Activated T-cell treated with anti-CD3 and anti-CD28 coated beads, Interleukin-2, amount 50 U/mL, for 24 hours (primary cell): ENCODE results near the gene GSE1.

Experiments used
- DNase-seq: peaks from one replicate; pipeline ENCODE4 v3.0.0-alpha.2; 2020
- H3K27ac Mint-ChIP-seq: 2 replicates; pipeline ENCODE4 v1.8.0; 2020; ENCODE audit warnings: mild to moderate bottlenecking, mixed read lengths
- H3K27me3 Mint-ChIP-seq: 2 replicates; pipeline ENCODE4 v1.8.0; 2020; ENCODE audit warnings: mixed read lengths
- H3K36me3 Mint-ChIP-seq: 2 replicates; pipeline ENCODE4 v1.8.0; 2020; ENCODE audit warnings: low read depth, mixed read lengths
- H3K4me1 Mint-ChIP-seq: 2 replicates; pipeline ENCODE4 v1.8.0; 2020; ENCODE audit warnings: low read depth, mixed read lengths
- H3K4me3 Mint-ChIP-seq: 2 replicates; pipeline ENCODE4 v1.8.0; 2020; ENCODE audit warnings: mild to moderate bottlenecking, moderate library complexity, mixed read lengths
- H3K9me3 Mint-ChIP-seq: 2 replicates; pipeline ENCODE4 v1.8.0; 2020; ENCODE audit warnings: mixed read lengths

The GSE1 gene

DNA sequence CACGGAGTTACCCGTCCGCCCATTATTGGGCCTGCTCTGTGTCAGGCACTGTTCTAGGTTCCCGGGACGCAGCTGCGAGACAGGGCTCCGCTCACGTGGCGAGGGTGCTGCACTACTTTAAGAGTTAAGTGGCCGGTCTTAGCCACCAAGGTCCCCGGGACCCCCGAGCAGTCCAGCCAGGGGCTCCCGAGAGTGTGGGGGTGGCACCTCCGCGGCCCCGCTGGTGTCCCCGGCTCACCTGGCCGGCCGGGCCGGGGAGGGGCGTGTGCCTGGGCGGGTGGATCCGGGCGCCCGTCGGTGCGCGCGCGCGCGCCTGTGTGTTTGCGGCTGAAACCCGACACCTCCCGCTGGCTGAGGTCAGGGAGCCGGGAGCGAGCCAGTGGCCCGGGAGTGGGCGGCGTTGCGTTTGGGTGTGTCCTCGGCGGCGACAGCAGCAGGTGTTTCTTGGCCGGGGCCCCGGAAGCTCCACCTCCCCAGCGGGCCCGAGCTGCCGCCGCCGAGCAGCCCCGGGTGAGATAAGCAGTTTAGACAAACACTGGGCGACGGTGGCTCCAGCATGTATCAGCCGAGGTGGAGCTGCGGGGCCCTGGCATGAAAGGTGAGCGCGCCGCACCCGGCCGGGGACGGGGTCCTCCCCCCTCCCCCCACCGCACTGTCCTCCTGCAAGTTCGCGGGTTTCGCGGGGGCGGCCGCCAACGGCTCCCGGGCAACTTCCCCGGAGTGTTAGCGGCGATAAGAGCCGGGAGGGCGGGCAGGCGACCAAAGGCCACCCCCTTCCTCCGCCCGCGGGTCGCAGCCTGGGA is at the start of gene GSE1:
Gene GSE1, plus strand, starts transcription at position 522 of the 803 bp plus-strand sequence. Its CDS starts 70 bp downstream, at position 592.
- DNase-seq: peak; percentile 74
- Mint-ChIP-seq H3K27ac (peak within 1 kb of the TSS; percentile 47), H3K4me1 (peaks cover 61% of the 10 kb centered on the region), H3K9me3 (no peaks in the 10 kb centered on the region), H3K27me3 (peaks cover 20% of the 10 kb centered on the region), H3K36me3 (no peaks in the 10 kb centered on the region), H3K4me3 (peak within 1 kb of the TSS; percentile 67)

DNA sequence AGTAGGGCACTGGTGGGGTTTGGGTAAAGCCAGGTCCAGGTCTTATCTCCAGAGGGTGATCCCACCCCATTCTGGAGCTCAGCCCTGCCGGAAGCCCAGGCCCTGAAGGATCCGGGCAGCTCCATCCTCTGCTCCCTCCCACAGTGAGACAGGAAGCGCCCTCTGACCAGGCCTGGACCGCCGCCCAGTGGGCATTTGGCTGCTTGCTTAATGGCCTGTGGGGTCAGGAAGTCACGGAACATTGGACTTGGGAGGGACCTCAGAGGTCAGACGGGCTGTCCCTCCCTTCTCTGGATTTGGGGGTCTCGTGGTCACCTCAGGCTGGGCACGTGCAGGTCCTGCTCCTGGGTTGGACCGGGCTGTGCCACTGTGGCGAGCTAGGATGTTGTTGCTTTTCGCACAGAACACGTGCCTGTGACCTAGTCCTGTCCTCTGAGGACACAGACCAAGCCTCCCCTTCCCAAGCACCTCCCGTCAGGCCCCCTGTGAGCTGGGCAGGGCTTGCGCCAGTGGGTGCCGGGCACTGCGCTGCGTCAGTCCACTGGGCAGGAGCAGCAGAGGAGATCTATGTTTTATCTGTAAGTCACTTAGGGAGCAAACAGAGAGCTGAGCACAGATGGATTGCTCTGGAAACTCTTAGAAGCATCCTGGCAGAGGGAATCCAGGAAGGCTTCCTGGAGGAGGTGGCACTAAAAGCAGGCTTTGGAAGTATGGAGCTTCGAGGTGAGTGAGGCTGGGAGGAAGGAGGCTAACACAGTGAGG is 49.4 kb upstream of the GSE1 start:
- Mint-ChIP-seq H3K27me3 (no peaks in the 10 kb centered on the region), H3K36me3 (peaks cover 2% of the 10 kb centered on the region), H3K27ac (peak overlapping the region; percentile 56), H3K9me3 (no peaks in the 10 kb centered on the region), H3K4me1 (peaks cover 56% of the 10 kb centered on the region), H3K4me3 (no peak overlapping the region)
- no peak for DNase-seq

DNA sequence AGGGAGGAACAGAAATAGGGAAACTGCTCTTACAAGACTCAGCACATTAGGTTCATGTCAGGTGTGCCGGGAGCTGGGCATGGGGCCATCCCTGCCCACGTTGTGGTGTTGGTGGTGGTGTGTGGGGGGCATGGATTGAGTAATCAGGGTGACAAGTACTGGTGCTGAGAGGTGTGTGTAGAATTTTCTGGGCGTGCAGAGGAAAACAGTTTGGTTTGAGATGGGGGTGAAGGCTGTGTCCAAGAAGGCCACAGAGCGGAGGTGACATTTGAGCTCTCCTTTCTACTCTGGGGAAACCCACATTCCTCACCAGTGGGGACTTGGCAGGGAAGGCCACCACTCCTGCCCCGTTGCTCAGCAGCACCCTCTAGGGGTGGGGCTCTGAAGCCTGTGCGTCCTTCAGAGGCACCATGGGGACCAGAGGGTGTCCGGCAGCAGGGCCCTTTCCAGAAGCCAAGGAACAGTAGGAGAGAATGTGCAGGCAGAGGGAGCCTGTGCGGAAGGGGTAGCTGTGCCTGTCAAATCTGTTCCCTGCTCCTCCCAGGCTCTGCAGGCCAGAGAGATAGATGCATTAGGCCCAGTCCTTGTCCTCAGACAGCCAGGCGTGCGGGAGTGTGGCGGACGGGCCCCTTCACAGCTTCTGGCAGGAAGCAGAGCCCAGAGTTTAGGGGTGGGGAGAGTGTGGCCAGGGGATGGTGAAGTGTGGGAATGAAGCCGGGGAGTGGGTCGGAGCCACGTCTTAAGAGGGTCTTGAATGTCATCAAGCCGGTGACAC is 48.7 kb upstream of the GSE1 start:
- H3K4me3 Mint-ChIP-seq: no peak overlapping the region
- H3K27ac Mint-ChIP-seq: peak overlapping the region; percentile 56
- H3K4me1 Mint-ChIP-seq: peaks cover 59% of the 10 kb centered on the region
- peaks cover 2% of the 10 kb centered on the region for H3K36me3 Mint-ChIP-seq
- no peaks in the 10 kb centered on the region for H3K9me3 Mint-ChIP-seq
- H3K27me3 Mint-ChIP-seq: no peaks in the 10 kb centered on the region
- peak; percentile 67 for DNase-seq

DNA sequence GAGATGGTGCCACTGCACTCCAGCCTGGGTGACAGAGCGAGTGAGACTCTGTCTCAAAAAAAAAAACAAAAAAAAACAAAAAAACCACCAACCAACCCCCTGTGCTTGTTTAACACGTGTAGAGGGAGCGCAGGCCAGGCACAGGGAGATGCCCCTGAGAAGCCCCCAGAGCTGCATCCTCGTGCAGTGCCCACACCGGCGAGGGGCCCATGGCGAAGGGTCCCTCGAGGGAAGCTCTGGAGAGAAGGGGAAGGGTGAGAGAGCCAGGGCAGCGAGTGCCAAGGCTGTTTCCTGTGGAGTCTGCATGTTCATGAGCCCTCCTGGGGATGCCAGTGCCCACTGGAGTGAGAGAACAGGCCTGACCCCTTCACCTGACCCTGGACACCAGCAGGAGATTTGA is 47.8 kb upstream of the GSE1 start:
- Mint-ChIP-seq H3K36me3 (peaks cover 2% of the 10 kb centered on the region), H3K4me3 (no peak overlapping the region), H3K9me3 (no peaks in the 10 kb centered on the region), H3K27ac (no peak overlapping the region), H3K4me1 (peaks cover 66% of the 10 kb centered on the region), H3K27me3 (no peaks in the 10 kb centered on the region)
- no peak for DNase-seq

DNA sequence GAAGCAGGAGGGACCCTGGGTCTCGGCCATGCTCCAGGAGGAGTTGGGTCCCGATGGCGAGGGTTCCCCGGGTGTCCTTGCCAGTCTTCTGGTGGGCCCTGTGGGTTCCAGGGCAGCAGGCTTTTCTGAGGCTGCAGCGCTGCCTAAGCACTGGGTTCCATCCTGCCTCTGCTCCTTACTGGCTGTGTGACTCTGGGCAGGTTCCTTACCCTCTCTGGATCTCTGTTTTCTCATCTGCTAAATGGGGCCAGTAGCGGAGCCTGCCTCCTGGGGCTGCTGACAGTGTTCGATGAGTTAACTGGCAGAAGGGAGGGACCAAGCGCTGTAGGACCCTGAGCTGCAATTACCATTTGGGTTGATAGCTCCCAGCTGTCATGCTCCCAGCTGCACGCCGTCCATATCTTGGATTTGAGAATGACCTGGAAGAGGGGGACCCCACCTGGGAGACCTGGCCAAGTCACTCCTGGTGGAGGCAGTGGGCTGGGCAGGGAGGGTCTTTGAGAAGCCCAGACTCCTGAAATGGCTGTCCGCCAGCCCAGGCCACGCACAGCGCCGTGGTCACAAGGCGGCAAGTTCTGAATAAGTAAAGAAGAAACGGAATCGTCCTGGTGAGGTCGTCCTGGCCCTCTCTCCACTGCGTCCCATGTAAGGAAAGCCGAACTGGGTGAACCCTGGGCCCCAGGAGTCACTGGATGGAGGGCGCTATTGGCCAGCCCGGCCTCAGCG is 47.2 kb upstream of the GSE1 start:
- no peak overlapping the region for H3K4me3 Mint-ChIP-seq
- H3K27ac Mint-ChIP-seq: no peak overlapping the region
- peaks cover 70% of the 10 kb centered on the region for H3K4me1 Mint-ChIP-seq
- H3K27me3 Mint-ChIP-seq: no peaks in the 10 kb centered on the region
- peaks cover 3% of the 10 kb centered on the region for H3K36me3 Mint-ChIP-seq
- no peak for DNase-seq
- H3K9me3 Mint-ChIP-seq: no peaks in the 10 kb centered on the region

DNA sequence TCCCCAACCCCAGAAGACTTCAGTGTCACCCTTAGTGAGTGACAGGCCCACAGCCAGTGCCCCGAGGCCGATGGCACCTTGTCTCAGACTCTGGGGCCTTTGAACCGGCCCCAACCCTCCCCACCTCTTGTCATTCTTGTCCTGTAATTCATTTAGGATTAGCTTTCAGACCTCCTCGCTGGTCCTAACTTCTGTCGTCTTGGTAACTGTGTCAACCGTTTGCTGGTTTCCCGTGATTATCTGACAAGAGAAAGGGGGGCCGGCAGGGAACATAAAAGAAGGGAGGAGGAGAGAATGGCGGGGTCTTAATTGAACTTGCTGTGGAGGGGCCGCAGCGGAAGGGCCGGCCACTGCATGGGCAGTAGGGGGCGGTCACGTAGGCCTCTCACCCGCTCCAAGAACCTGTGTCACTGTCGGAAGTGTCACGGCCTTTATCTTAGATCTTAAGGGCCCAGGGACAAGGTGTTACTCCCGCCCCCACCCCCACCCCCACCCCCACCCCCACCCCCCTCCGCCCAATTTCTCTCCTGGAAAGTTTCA is 46.5 kb upstream of the GSE1 start:
- peaks cover 3% of the 10 kb centered on the region for H3K36me3 Mint-ChIP-seq
- H3K4me3 Mint-ChIP-seq: no peak overlapping the region
- no peak for DNase-seq
- peaks cover 77% of the 10 kb centered on the region for H3K4me1 Mint-ChIP-seq
- no peaks in the 10 kb centered on the region for H3K27me3 Mint-ChIP-seq
- no peaks in the 10 kb centered on the region for H3K9me3 Mint-ChIP-seq
- H3K27ac Mint-ChIP-seq: no peak overlapping the region

DNA sequence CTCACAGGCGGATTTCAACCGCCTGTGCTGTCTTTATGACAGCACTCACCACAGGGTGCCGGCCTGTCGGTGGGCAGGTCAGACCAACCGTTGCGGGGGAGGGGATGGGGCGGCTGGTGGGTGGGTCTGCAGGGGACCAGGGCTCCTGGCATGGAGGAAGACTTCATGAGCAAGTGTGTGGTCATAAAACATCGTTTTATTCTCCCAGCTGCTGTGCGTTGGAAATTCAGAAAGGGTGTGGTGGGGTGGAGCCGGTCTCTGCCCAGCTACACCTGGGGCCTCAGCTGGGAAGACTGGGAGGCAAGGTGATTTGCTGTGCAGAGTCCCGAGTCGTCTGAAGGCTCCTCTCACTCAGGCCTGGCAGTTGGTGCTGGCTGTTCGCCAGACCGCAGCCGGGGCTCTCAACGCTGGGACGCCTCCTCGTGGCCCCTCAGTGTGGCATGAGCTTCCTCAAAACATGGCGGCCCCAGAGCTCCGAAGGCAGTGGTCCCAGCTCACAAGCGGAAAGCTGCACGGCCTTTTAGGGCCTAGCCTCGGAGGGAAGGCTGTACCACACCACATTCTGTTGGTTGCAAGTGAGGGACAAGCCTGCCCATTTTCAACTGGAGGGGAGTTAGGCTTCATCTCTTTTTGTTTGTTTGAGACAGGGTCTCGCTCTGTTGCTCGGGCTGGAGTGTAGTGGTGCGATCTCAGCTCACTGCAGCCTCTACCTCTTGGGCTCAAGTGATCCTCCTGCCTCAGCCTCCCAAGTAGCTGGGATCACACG is 45.8 kb upstream of the GSE1 start:
- DNase-seq: no peak
- no peaks in the 10 kb centered on the region for H3K27me3 Mint-ChIP-seq
- H3K4me3 Mint-ChIP-seq: no peak overlapping the region
- peaks cover 3% of the 10 kb centered on the region for H3K36me3 Mint-ChIP-seq
- H3K27ac Mint-ChIP-seq: peak overlapping the region; percentile 52
- H3K9me3 Mint-ChIP-seq: no peaks in the 10 kb centered on the region
- peaks cover 82% of the 10 kb centered on the region for H3K4me1 Mint-ChIP-seq

DNA sequence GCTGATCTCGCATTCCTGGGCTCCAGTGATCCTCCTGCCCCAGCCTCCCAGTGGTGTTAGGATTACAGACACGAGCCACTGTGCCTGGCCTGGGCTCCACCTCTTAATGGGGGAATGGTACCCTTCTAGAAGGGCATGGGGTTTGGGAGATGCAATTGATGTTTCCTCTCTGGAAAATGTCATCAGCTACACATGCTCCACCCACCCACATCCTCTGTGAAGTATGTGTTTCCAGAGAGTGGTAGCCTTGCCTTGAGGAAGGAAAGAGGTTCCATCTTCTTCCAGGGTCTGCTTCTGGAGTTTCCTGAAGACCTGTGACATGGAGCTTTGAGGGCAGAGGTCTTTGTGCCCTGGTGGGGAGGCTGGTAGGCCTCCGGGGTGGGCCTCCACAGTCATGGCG is 45.2 kb upstream of the GSE1 start:
- H3K27ac Mint-ChIP-seq: peak overlapping the region; percentile 57
- peaks cover 3% of the 10 kb centered on the region for H3K36me3 Mint-ChIP-seq
- peaks cover 80% of the 10 kb centered on the region for H3K4me1 Mint-ChIP-seq

DNA sequence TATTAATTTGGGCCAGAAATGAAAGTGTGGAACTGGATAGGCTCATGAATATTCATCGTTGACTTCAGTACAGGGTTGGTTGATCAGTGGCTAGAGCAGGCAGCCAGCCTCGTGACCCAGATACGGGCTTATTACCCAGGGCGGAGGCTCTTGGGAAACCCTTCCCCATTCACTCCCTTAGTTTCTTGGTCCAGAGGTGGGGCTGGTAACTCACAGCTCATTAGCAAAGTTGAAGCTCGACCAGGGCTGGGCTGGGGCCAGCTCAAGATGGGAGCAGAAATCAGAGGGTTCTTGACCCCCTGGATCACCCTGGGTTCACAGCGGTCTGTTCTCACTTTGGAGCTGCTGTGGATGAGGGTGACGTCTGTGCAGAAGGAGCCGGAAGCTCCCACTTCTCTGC is 44.6 kb upstream of the GSE1 start:
- Mint-ChIP-seq H3K4me1 (peaks cover 80% of the 10 kb centered on the region), H3K27ac (no peak overlapping the region), H3K9me3 (no peaks in the 10 kb centered on the region), H3K27me3 (no peaks in the 10 kb centered on the region), H3K36me3 (peaks cover 3% of the 10 kb centered on the region), H3K4me3 (no peak overlapping the region)
- DNase-seq: no peak

More for the DNA sequence above, 45.2 kb upstream of the GSE1 start:
- Mint-ChIP-seq H3K4me3 (no peak overlapping the region), H3K9me3 (no peaks in the 10 kb centered on the region), H3K27me3 (no peaks in the 10 kb centered on the region)
- no peak for DNase-seq

DNA sequence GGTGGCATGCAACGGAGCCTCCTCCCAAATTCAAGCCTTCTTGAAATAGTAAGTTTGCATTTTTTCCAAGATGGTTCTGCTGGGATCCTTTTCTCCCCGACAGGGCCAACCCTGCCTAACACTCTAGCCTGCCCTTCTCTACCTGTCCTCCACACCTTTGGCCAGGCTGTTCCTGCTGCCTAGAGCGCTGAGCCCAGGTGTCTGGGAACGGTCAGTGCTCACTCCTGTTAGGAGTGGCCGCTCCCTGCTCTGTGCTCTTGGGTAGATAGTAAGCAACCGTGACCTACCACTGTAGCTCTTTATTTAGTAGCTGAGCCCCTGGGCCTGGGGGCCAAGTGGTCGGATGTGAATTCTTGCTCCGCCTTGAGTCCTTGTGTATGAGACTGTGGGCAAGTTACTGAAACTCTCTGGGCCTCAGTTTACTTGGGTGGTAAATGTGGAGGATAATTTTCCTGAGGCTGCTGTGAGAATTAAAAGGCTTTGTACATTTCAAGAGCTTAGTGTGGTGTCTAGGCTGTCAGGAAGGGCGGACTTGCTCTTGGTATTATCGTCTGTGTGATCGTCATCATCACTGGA is 44.0 kb upstream of the GSE1 start:
- H3K9me3 Mint-ChIP-seq: no peaks in the 10 kb centered on the region
- H3K4me1 Mint-ChIP-seq: peaks cover 74% of the 10 kb centered on the region
- H3K36me3 Mint-ChIP-seq: peaks cover 3% of the 10 kb centered on the region
- DNase-seq: no peak
- peak overlapping the region; percentile 90 for H3K27ac Mint-ChIP-seq
- H3K27me3 Mint-ChIP-seq: no peaks in the 10 kb centered on the region
- H3K4me3 Mint-ChIP-seq: peak overlapping the region; percentile 63

DNA sequence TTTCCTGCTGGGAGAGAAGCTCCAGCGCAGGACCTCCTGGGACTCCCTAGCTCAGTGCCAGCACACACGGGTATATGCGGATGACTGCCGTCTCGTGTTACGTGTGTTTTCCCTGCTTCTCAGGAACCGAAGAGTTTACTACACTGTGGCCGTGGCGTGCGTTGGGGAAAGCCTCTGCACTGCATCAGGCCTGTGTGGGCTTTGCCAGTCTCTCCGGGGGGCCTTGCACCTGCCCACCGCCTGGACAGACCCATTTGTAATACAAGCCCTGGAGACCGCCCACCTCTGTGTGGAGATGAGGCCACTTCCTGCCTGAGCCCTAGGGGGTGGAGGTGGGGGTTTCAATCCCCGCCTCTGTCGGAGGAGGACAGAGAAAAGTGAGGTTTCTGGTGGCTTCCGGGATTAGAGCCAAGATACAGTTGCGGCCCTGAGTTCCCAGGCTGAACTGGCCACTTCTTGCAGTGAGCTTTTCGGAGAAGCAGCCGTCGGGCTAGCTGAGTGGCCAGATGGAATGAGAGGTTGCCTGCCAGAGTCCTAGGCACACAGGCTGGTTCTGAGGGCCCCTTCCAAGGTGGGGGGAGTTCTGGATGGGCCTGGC is 43.4 kb upstream of the GSE1 start:
- Mint-ChIP-seq H3K27ac (peak overlapping the region; percentile 90), H3K4me3 (peak overlapping the region; percentile 63), H3K9me3 (no peaks in the 10 kb centered on the region), H3K4me1 (peaks cover 68% of the 10 kb centered on the region), H3K27me3 (no peaks in the 10 kb centered on the region), H3K36me3 (peaks cover 3% of the 10 kb centered on the region)
- DNase-seq: peak; percentile 63

DNA sequence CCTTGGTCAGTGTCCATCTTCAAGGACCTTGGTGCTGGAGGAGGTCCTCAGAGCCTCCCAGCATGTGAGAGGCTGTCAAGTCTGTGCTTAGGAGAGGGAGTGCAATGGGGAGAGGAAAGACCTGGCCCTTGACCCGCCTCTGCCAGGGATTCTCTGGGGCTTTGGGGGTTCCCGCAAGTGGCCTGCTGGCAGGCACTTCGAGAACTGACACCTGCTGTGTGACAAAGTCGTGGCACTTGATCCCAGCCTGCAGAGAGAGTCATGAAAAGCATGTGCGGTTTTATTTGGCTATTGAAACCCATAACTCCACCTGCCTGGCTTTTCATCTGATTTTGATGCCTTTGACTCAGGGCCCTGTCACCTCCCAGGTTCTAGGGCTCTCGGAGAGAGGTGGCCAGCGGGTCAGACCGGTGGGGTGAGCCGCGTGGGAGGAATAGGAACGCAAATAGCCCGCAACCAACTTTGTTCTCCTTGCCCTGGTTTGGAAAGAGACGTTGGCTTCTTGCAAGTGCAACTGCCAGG is 42.8 kb upstream of the GSE1 start:
- peak overlapping the region; percentile 63 for H3K4me3 Mint-ChIP-seq
- H3K27ac Mint-ChIP-seq: peak overlapping the region; percentile 90
- DNase-seq: peak; percentile 59
- H3K36me3 Mint-ChIP-seq: peaks cover 3% of the 10 kb centered on the region
- H3K27me3 Mint-ChIP-seq: no peaks in the 10 kb centered on the region
- no peaks in the 10 kb centered on the region for H3K9me3 Mint-ChIP-seq
- peaks cover 66% of the 10 kb centered on the region for H3K4me1 Mint-ChIP-seq
